ENCODE data around the gene ANXA10.

DNA sequence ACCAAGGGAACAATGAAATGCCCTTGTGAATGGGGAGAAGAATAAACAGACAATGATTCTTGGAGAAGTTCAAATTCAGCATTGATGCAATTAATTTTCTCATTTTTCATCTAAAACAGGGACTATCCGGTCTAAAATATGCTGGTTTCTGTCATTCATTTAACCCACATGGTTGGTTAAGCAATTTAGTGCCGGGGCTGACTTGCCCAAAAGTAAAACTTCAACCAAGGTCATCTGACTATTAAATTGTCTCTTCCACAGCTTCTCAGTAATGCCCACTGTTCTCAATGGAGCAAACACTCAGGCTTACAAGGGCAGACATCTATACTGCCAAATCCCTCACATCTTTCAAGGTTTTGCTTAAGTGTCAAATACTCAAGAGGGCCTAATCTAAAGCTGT is 51.3 kb downstream of the ANXA10 start:
- TF ChIP-seq, protein P1, sequence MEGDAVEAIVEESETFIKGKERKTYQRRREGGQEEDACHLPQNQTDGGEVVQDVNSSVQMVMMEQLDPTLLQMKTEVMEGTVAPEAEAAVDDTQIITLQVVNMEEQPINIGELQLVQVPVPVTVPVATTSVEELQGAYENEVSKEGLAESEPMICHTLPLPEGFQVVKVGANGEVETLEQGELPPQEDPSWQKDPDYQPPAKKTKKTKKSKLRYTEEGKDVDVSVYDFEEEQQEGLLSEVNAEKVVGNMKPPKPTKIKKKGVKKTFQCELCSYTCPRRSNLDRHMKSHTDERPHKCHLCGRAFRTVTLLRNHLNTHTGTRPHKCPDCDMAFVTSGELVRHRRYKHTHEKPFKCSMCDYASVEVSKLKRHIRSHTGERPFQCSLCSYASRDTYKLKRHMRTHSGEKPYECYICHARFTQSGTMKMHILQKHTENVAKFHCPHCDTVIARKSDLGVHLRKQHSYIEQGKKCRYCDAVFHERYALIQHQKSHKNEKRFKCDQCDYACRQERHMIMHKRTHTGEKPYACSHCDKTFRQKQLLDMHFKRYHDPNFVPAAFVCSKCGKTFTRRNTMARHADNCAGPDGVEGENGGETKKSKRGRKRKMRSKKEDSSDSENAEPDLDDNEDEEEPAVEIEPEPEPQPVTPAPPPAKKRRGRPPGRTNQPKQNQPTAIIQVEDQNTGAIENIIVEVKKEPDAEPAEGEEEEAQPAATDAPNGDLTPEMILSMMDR (conservative IDR thresholded peaks at IDR 0.05; ENCODE audit: low read depth, low read length), result no peak
- TF ChIP-seq EZH2 (IDR thresholded peaks at IDR 0.05; ENCODE audit: low read length, unreplicated experiment), result no peak

All from PC-3 (cell line).